Measurements from ENCODE around the gene MED9.

MED9 gene

GRCh38 chr17:17491546-17491988 is 14.8 kb downstream of the MED9 start:
- DNase-seq (ENCODE audit: low spot score) = no peak

- no peak for DNase-seq (ENCODE audit: low spot score)
Observed at GRCh38 chr17:17492085-17492484, 15.3 kb downstream of the MED9 start.

DNA sequence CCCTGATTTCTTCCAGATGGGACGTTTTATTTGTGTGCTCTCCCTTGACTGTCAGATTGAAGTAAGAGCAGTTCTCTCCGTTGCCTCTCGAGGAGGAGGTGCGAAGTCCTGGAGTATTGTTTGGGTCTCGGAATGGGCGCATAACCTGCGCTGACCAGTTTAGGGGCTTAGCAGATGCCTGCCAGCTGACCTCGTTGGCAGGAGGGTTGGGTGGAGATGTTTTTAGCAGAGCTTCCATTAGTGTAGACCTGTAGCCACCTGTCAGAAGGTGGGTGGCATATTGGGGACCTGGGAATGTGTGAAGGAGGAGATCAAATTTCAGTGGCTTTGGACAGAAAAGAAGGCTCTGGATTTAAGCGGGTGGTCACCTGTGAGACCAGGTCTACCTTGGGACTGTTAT is 15.8 kb downstream of the MED9 start:
- no peak for DNase-seq (ENCODE audit: low spot score)

DNA sequence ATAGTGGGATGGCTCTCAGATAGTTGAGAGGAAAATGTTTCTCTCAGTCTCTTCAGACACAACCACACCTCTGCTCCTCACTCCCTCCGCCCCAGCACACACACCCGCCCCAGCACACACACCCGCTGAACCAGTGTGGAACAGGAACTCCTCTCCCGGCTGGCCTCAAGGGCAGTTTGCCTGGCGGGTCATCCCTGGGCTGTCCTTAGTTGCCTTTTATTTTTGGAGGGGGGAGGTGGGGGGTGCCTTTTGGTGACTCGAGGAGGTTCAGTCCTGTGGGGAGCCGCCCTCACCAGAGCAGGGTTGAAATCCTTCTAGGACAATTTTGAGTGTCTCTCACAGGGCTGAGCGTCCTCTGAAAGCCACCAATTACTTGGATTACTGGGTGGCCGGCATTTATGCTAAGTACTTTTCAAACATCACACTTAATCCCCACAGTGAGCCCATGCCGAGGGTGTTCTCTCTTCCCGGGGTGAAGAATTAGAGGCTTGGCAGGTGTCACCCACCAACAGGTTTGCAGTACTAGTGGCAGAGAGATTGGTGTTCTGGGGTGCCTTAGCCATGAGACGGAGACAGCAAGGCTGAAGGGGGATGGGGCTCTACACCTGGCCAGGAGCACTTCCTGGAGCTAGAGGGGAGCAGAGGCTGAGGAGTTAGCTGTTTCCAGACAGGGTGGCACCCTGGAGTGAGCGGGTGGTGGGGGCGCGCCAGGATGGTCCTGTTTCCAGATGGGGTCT is 16.6 kb downstream of the MED9 start:
- DNase-seq (ENCODE audit: low spot score) = no peak

DNA sequence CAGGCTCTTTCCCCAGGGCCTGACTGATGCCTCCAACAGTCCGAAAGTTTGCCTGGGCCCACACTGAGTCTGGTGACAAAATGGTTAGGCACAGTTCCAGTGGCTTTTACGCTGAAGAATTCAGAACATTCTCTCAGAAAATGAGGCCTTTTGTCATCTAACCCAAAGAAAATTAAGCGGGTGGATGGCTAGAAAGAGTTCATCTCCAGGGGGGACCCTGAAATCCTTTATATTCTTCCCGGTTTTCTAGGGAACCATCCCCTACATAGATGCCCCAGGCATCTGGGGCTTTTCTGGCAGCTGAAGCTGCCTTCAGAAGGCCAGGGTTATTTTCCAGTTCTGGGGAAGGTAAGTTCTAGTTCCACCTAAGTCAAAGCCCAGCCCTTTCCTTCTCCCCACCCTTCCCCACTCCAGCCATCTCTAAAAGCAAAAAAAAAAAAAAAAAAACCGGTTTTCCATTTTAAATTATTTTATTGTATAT is 17.2 kb downstream of the MED9 start:
- DNase-seq (ENCODE audit: low spot score) = no peak

- DNase-seq (ENCODE audit: low spot score) = no peak
Observed at GRCh38 chr17:17494499-17494869, 17.7 kb downstream of the MED9 start.

GRCh38 chr17:17494870-17495535 is 18.2 kb downstream of the MED9 start:
- DNase-seq (ENCODE audit: low spot score) = no peak

- no peak for DNase-seq (ENCODE audit: low spot score)
Observed at GRCh38 chr17:17495536-17496188, 18.9 kb downstream of the MED9 start.

DNA sequence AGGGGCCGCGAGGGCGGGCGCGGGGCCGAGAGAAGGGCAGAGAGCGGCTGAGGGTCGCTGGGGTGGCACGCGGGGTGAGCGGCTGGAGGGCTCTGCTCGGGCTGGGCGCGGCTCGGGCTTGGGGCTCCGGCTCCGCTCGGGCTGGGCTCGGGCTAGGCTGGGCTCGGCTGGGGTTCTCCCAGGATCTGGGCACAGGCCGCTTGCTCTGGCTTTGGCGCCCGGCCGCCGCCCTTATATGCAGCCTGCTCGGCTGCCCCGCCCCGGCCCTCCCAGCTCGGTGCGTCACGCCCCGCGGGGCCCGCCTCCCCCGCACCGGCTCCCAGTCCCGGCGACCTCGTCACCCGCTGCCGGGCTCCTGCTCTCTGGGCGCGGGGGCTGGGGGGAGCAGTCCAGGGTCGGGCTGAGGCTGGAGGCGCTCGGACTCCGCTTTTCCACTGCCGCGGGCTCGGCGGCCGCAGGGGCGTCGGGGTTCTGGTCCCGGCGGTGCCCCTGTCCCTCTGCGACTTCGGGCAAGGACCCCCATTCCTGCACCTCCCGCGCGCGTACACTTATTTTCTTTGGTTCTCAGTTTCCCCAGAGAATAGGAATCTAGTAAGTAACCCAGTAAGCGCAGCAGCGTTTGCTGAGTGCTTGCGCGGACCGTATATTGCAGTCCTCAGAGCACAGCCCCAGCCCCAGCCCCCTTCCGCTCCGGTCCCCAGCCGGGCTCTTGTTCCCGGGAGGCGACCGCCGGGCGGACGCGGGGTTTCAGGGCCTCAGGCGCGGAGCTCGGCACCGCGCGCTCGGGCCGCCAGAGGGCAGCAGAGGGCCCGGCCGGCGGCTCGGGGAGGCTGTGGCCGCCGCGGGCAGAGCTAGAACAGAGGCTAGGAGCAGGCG is 19.6 kb downstream of the MED9 start, which contains the start of gene RASD1:
TSS of gene RASD1 (minus strand) at position 207 of the 876 bp plus-strand sequence. CDS start 214 bp downstream, outside the sequence.
- peak; percentile 70 for DNase-seq (ENCODE audit: low spot score)

DNA sequence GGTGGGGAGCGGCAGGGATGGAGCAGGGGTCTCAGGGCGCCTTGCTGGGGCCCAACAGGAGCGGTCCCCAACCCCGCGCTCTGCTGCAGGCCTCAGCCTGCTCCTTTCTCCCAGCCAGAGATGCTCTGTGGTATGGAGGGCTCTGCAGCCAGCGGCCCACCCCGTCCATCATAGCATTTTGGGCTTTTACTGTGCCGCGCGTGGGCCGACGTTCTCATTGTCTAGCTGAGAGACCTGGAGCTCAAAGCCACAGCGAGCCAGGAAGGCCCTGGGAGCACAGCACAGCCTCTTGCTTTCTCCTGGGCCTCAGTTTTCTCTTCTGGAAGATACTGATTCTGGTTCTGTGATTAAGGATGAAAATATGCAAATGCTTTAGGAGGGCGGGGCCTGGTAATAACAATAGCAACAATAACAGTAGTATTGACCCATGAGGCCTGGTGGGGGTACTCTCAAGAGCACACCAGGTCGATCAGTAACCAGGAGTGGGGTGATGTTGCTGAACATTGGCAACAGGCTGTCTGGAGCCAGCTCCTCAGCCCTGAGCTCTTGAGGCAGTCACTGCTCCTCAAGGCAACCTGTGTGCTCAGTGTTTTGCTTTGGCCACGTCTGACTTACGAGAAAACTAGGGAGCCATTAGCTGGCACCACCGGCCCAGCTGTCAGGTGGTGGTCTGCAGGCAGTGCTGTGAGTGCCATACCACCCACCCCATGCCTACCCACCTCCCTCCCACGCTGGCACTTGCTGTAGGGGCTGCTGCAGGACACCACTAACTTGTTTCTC is 20.5 kb downstream of the MED9 start:
- no peak for DNase-seq (ENCODE audit: low spot score)

GRCh38 chr17:17497845-17498520 is 21.2 kb downstream of the MED9 start:
- no peak for DNase-seq (ENCODE audit: low spot score)

DNA sequence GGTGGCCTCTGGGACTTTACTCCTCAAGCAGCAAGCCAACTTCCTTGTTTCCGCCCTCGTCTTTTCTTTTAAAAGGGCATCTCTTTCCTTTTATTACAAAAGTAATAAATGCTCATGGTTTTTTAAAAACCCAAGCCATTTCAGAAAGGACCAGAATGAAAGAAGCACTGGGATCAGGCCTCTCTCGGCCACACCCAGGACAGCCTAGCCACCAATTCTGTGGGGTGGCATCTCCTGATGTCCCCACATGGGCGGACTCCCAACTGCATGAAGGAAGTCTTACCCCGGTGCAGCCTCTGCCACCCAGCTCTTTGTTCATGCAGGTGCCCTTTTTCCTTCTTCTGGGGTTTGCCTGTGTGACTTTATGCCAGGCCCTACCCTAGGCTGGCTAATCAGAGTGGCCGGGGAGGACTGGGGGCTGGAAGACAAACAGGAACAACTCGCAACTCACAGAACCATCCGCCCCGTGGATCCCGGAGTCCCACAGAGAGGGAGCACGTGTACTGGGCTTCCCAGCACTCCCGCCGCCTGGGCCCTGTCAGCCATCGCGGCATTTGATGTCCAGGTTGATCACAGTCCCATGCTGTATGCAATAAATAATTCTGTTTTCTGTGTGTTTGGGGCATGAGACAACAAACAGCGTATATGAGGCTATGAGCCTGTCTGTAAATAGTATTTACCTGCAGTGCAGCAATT is 22.0 kb downstream of the MED9 start:
- DNase-seq (ENCODE audit: low spot score) = no peak

- no peak for DNase-seq (ENCODE audit: low spot score)
Observed at GRCh38 chr17:17499402-17500145, 22.8 kb downstream of the MED9 start.

DNA sequence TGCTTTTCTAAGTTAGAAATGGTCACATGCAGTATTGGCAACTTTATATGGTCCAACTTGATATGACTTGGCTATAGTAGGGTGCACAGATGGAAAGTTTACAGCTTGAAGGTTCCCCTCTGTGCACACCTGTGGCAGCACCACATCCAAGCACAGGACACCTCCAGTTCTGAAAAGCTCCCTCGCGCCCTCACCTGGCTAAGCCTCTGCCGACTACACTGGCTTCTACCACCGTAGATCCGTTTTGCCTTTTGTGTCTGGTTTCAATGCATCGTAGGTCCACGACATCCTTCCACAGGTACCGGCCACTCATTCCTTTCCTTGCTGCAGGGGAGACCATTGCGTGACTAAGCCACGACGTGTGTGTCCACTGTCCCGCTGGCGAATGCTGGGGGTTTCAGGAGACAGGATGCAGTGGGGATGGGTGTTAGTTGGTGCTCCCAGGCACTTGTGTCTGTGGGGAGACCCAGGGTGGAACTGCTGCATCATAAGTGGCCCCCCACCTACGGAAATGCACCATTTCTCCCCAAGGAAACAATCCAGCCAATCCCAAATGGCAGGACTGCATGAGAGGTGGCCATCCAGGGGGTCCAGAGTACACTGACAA is 24.3 kb downstream of the MED9 start:
- DNase-seq (ENCODE audit: low spot score) = no peak

- no peak for DNase-seq (ENCODE audit: low spot score)
Observed at GRCh38 chr17:17502741-17503565, 26.2 kb downstream of the MED9 start.

DNA sequence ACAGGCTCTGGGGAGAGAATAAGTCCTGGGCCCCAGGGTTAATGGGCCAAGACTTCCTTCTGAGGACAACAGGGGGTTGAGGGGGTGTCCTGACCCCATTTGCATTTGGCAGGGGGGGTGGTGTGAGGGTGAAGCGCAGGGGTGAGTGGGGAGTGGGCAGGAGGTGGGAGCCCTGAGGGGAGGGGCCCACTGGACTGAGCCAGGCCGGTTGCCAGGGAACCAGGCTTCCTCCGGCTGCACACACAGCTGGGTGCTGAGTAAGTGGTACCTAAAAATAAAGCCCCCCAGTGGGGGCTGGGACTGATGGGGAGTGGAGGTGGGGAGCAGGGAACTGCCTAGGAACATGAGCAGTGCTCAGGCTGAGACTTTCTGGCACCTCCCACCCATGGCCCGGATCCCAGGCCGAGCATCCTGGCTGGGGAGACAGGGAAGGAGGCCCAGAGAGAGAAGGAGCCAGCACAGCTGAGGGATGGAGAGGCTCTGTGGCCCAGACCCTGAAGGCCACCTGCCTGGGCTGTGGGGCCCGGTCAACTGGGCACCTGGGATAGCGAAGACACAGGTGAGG is 26.8 kb downstream of the MED9 start:
- no peak for DNase-seq (ENCODE audit: low spot score)

DNA sequence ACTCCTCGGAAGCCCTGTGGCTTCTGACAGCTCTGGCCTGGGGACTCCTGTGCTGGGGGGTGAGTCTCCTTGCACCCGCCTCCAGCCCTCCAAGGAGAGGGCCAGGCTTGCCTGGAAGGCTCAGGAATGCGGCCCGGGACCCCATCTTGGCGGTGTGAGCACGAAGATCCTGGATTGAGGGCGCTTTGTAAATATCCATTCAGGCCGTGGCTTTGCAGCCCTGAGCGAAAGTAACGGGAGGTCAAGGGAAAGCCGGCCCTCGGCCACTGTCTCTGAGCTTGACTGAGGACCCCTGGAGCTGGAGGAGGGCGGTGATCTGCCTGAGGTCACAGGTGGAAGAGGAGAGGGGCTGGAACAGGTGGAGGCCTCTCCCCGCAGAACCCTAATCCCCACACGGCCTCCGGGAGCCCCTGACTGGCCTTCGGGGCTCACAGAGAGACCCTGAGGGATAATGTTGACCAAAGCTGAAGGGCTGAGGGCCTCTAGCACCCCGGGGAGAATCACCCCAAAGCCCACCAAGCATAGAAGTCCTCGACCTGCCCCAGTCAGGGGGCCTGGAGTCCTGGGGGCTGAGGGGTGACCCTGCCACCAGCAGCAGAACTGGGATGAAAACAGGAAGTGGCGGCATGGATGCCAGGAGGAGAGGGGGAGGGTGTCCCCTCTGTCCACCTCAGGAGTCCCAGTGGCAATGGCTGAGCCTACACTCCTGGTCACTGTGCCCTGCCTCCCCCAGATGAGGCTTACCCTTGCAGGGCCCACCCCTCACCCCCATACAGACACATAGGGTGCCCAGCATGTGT is 27.7 kb downstream of the MED9 start:
- DNase-seq (ENCODE audit: low spot score) = no peak

All from CD4-positive, alpha-beta T cell treated with Interleukin-6 at 100 ng/mL for 8 hours (primary cell).